HT1080 (cell line): ENCODE measurements around the gene PCDHA9. TPM values are rescaled to one million over a fixed set of nuclear protein-coding genes. Genes with fewer than 3 reads are reported as not detected.
"Not testable (repeated sequence)": the region's sequence is repeated elsewhere in the genome, so short reads cannot be mapped to it uniquely, and the experiment has no call there.

Source experiments
- DNase-seq: peaks from one replicate; pipeline ENCODE4 v3.0.0-alpha.2; 2015; ENCODE audit warnings: low read depth
- polyA plus RNA-seq, 2 experiments: library from polyadenylated mRNA; depleted of rRNA; stranded (reverse); fragments of >200 nt; gene quantifications; 2 replicates each; pipeline ENCODE4 v1.2.3, GENCODE V29; 2015
- total RNA-seq: library from RNA; depleted of rRNA; stranded (reverse); fragments of >200 nt; shearing (Covaris generic); gene quantifications from 2 replicates; pipeline ENCODE4 v1.2.3, GENCODE V29; 2014; rRNA removed

Gene PCDHA9, protein sequence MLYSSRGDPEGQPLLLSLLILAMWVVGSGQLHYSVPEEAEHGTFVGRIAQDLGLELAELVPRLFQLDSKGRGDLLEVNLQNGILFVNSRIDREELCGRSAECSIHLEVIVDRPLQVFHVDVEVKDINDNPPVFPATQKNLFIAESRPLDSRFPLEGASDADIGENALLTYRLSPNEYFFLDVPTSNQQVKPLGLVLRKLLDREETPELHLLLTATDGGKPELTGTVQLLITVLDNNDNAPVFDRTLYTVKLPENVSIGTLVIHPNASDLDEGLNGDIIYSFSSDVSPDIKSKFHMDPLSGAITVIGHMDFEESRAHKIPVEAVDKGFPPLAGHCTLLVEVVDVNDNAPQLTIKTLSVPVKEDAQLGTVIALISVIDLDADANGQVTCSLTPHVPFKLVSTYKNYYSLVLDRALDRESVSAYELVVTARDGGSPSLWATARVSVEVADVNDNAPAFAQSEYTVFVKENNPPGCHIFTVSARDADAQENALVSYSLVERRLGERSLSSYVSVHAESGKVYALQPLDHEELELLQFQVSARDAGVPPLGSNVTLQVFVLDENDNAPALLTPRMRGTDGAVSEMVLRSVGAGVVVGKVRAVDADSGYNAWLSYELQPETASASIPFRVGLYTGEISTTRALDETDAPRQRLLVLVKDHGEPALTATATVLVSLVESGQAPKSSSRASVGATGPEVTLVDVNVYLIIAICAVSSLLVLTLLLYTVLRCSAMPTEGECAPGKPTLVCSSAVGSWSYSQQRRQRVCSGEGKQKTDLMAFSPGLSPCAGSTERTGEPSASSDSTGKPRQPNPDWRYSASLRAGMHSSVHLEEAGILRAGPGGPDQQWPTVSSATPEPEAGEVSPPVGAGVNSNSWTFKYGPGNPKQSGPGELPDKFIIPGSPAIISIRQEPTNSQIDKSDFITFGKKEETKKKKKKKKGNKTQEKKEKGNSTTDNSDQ
- not detected in 2 replicates for total RNA-seq
- not detected in 2 replicates for polyA plus RNA-seq (2015; cell fraction: cytosol; rRNA removed)
- polyA plus RNA-seq (2015; cell fraction: nucleus; rRNA removed) = 0.02 TPM in 1 of 2 replicates, not detected in the other

DNA sequence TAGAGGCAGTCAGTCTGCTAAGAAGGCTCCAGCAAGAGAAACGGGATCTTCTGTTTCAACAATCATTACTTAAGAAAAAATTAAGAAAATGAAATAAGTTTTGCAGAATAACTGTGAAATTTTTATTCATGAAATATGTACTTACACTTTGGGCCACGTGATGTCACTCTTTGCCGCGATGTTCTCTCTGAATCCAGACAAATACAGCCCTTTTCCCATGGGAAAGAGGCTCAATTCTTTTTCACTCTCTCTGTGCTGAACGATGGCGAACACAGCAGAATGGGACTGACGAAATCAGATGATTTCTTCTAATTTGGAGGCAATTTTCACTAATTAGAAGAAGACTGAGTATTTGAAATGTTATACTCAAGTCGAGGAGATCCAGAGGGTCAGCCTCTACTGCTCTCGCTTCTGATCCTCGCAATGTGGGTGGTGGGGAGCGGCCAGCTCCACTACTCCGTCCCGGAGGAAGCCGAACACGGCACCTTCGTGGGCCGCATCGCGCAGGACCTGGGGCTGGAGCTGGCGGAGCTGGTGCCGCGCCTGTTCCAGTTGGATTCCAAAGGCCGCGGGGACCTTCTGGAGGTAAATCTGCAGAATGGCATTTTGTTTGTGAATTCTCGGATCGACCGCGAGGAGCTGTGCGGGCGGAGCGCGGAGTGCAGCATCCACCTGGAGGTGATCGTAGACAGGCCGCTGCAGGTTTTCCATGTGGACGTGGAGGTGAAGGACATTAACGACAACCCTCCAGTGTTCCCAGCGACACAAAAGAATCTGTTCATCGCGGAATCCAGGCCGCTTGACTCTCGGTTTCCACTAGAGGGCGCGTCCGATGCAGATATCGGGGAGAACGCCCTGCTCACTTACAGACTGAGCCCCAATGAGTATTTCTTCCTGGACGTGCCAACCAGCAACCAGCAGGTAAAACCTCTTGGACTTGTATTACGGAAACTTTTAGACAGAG, at the start of gene PCDHA9:
Gene PCDHA9, plus strand, starts transcription at position 244 of the 964 bp plus-strand sequence. Its CDS starts 114 bp downstream, at position 358.
- DNase-seq = not testable (repeated sequence)

DNA sequence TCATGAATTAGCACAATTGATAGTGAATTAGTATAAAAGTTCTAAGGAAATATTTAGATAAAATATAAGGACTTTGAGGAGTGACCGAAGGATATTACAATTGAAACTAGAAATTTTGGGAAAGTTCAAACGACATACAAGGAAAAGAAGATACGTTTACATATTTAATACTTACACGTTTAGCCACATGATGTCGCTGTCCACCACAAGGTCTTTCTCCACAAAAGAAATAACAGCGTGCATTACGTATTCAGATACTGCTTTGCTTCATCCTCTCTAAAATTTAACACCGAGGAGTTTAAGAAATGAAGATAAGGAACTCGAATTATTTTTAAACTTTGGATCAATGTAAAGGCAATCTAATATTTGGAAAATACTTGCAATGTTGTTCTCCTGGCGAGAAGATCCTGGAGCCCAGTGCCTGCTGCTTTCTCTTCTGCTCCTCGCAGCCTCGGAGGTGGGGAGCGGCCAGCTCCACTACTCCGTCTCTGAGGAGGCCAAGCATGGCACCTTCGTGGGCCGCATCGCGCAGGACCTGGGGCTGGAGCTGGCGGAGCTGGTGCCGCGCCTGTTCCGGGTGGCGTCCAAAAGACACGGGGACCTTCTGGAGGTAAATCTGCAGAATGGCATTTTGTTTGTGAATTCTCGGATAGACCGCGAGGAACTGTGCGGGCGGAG, 47.2 kb upstream of the PCDHA9 start, which contains the start of gene PCDHA3:
Gene PCDHA3, plus strand, starts transcription at position 242 of the 678 bp plus-strand sequence.
- DNase-seq = no peak

DNA sequence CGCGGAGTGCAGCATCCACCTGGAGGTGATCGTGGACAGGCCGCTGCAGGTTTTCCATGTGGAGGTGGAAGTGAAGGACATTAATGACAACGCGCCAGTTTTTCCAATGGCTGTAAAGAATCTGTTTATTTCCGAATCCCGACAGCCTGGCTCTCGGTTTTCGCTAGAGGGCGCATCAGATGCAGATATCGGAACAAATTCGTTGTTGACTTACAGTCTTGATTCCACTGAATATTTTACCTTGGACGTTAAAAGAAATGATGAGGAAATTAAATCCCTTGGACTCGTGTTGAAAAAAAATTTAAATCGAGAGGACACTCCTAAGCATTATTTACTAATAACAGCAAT, 46.7 kb upstream of the PCDHA9 start:
- DNase-seq = no peak

DNA sequence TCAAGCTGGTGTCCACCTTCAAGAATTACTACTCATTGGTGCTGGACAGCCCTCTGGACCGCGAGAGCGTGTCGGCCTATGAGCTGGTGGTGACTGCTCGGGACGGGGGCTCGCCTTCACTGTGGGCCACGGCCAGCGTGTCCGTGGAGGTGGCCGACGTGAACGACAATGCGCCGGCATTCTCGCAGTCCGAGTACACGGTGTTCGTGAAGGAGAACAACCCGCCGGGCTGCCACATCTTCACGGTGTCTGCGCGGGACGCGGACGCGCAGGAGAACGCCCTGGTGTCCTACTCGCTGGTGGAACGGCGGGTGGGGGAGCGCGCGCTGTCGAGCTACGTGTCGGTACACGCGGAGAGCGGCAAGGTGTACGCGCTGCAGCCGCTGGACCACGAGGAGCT, 45.8 kb upstream of the PCDHA9 start:
- not testable (repeated sequence) for DNase-seq

DNA sequence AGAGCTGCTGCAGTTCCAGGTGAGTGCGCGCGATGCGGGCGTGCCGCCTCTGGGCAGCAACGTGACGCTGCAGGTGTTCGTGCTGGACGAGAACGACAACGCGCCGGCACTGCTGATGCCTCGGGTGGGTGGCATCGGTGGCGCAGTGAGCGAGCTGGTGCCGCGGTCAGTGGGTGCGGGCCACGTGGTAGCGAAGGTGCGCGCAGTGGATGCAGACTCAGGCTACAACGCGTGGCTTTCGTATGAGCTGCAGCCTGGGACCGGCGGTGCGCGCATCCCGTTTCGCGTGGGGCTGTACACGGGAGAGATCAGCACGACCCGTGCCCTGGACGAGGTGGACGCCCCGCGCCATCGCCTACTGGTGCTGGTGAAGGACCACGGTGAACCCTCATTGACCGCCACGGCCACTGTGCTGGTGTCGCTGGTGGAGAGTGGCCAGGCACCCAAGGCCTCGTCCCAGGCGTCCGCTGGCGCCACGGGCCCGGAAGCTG, 45.4 kb upstream of the PCDHA9 start:
- DNase-seq = no peak

DNA sequence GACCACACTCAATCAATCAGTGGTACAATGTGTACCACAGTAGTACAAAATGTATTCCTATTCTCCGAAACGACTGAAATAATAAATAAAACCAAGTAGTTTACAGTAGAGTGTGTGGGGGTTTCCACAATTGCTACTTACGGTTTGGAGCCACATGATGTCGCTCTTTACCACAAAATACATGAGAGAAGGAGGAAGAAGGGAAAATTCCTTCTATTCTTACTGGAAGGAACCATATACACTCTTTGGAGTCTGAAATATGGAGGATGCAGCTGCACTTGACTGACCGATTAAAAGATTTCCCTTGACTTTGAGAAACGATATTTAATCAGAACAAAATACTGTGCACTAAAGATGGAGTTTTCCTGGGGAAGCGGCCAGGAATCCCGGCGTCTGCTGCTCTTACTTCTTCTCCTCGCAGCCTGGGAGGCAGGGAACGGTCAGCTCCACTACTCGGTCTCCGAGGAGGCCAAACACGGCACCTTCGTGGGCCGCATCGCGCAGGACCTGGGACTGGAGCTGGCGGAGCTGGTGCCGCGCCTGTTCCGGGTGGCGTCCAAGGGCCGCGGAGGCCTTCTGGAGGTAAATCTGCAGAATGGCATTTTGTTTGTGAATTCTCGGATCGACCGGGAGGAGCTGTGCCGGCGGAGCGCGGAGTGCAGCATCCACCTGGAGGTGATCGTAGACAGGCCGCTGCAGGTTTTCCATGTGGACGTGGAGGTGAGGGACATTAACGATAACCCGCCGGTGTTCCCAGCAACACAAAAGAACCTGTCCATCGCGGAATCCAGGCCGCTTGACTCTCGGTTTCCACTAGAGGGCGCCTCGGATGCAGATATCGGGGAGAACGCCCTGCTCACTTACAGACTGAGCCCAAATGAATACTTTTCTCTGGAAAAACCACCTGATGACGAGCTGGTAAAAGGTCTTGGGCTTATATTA, 41.1 kb upstream of the PCDHA9 start, which contains the start of gene PCDHA4:
Gene PCDHA4, plus strand, starts transcription at position 235 of the 942 bp plus-strand sequence.
- peak; percentile 18 for DNase-seq

DNA sequence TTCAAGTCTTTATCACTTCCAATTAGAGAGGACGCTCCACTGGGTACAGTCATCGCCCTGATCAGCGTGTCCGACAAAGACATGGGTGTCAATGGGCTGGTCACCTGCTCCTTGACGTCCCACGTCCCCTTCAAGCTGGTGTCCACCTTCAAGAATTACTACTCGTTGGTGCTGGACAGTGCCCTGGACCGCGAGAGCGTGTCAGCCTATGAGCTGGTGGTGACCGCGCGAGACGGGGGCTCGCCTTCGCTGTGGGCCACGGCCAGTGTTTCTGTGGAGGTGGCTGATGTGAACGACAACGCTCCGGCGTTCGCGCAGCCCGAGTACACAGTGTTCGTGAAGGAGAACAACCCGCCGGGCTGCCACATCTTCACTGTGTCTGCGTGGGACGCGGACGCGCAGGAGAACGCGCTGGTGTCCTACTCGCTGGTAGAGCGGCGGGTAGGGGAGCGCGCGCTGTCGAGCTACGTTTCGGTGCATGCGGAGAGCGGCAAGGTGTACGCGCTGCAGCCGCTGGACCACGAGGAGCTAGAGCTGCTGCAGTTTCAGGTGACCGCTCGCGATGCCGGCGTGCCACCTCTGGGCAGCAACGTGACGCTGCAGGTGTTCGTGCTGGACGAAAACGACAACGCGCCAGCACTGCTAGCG, 39.8 kb upstream of the PCDHA9 start:
- DNase-seq = not testable (repeated sequence)

DNA sequence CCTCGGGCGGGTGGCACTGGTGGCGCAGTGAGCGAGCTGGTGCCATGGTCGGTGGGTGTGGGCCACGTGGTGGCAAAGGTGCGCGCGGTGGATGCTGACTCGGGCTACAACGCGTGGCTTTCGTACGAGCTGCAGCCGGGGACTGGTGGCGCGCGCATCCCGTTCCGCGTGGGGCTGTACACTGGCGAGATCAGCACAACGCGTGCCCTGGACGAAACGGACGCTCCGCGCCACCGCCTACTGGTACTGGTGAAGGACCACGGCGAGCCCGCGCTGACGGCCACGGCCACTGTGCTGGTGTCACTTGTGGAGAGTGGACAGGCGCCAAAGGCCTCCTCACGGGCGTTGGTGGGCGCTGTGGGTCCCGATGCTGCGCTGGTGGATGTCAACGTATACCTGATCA, 39.3 kb upstream of the PCDHA9 start:
- DNase-seq = no peak

DNA sequence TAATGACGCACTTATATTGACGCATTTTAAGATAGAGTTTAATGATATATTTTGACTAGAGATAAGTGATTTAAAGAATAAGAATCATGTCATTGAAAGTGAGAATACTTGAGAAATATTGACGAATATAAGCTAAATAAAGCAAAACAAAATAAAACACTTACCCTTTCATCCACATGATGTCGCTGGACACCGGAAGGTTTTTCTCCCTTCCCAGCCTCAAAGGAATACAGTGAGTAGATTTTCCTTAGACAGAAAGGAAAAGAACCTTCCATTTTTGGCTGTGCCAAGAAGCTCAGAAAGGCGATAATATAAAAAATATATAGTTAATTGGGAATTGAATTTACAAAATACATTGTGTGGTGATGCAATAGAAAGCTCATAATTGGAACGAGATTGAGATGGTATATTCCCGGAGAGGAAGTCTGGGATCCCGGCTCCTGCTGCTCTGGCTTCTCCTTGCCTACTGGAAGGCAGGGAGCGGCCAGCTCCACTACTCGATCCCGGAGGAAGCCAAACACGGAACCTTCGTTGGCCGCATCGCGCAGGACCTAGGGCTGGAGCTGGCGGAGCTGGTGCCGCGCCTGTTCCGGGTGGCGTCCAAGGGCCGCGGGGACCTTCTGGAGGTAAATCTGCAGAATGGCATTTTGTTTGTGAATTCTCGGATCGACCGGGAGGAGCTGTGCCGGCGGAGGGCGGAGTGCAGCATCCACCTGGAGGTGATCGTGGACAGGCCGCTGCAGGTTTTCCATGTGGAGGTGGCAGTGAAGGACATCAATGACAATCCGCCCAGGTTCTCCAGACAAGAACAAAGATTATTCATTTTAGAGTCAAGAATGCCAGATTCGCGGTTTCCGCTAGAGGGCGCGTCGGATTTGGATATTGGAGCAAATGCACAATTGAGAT, 26.6 kb upstream of the PCDHA9 start, which contains the start of gene PCDHA5:
Gene PCDHA5, plus strand, starts transcription at position 239 of the 906 bp plus-strand sequence.
- DNase-seq = peak; percentile 26

DNA sequence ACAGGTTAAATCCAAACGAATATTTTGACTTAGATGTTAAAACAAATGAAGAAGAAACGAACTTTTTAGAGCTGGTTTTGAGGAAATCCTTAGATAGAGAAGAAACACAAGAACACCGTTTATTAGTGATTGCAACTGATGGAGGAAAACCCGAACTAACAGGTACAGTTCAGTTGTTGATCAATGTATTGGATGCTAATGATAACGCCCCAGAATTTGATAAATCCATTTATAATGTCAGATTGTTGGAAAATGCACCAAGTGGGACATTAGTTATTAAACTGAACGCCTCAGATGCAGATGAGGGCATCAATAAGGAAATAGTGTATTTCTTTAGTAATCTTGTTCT, 25.9 kb upstream of the PCDHA9 start:
- no peak for DNase-seq

DNA sequence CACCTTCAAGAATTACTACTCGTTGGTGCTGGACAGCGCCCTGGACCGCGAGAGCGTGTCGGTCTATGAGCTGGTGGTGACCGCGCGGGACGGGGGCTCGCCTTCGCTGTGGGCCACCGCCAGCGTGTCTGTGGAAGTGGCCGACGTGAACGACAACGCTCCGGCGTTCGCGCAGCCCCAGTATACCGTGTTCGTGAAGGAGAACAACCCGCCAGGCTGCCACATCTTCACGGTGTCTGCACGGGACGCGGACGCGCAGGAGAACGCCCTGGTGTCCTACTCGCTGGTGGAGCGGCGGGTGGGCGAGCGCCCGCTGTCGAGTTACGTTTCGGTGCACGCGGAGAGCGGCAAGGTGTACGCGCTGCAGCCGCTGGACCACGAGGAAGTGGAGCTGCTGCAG, 25.2 kb upstream of the PCDHA9 start:
- not testable (repeated sequence) for DNase-seq

DNA sequence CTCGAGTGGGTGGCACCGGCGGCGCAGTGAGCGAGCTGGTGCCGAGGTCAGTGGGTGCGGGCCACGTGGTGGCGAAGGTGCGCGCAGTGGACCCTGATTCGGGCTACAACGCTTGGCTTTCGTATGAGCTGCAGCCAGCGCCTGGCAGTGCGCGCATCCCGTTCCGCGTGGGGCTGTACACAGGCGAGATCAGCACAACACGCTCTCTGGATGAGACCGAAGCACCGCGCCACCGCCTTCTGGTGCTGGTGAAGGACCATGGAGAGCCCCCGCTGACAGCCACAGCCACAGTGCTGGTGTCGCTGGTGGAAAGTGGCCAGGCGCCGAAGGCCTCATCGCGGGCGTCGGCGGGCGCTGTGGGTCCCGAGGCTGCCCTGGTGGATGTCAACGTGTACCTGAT, 24.7 kb upstream of the PCDHA9 start:
- no peak for DNase-seq

DNA sequence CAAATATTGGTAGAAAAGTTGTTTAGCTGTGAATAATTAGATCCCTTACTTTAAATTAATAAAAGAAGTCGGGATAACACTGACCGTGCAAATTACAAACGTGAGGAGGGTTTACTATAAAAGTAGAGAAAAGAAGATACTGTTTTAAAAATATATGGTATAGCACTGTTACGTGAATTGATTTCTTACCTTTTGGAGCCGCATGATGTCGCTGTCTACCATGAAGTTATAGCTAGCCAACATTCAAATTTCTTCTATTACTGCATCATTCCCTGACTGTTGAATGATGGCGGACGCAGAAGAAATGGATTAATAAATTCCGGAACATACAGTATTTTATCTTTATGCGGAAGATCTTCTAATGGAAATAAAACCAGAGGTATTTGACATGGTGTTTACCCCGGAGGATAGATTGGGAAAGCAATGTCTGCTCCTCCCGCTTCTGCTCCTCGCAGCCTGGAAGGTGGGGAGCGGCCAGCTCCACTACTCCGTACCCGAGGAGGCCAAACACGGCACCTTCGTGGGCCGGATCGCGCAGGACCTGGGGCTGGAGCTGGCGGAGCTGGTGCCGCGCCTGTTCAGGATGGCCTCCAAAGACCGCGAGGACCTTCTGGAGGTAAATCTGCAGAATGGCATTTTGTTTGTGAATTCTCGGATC, 20.3 kb upstream of the PCDHA9 start, which contains the start of gene PCDHA6:
Gene PCDHA6, plus strand, starts transcription at position 257 of the 658 bp plus-strand sequence. Its CDS starts 132 bp downstream, at position 389.
- DNase-seq = no peak

DNA sequence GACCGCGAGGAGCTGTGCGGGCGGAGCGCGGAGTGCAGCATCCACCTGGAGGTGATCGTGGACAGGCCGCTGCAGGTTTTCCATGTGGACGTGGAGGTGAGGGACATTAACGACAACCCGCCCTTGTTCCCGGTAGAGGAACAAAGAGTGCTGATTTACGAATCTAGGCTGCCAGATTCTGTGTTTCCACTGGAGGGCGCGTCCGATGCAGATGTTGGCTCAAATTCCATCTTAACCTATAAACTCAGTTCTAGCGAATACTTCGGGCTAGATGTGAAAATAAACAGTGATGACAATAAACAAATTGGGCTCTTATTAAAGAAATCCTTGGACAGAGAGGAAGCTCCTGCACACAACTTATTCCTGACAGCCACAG, 19.8 kb upstream of the PCDHA9 start:
- DNase-seq = no peak

DNA sequence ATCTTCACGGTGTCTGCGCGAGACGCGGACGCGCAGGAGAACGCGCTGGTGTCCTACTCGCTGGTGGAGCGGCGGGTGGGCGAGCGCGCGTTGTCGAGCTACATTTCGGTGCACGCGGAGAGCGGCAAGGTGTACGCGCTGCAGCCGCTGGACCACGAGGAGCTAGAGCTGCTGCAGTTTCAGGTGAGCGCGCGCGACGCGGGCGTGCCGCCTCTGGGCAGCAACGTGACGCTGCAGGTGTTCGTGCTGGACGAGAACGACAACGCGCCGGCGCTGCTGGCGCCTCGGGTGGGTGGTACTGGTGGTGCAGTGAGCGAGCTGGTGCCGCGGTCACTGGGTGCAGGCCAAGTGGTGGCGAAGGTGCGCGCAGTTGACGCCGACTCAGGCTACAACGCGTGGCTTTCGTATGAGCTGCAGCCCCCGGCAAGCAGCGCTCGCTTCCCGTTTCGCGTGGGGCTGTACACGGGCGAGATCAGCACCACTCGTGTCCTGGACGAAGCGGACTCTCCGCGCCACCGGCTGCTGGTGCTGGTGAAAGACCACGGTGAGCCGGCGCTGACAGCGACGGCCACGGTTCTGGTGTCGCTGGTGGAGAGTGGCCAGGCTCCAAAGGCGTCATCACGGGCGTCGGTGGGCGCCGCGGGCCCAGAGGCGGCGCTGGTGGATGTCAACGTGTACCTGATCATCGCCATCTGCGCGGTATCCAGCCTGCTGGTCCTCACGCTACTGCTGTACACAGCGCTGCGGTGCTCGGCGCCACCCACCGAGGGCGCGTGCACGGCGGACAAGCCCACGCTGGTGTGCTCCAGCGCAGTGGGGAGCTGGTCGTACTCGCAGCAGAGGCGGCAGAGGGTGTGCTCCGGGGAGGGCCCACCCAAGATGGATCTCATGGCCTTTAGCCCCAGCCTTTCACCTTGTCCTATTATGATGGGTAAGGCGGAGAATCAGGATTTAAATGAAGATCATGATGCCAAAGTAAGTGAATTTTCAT, 18.4 kb upstream of the PCDHA9 start:
- not testable (repeated sequence) for DNase-seq
